Stimulated activated CD8-positive, alpha-beta memory T cell treated with anti-CD3 and anti-CD28 coated beads, Interleukin-7, amount 100 ng/mL, for 1 hour (primary cell): ENCODE measurements around the gene SH2D7.

Experiments
- DNase-seq, 2 donors: peaks; one replicate each; pipeline ENCODE4 v3.0.0-alpha.2; 2020; ENCODE audit warnings: low read depth in 2 of 2

SH2D7 gene

GRCh38 chr15:78061963-78062427, 30.4 kb upstream of the SH2D7 start:
- DNase-seq = no peak

GRCh38 chr15:78063217-78063616, 29.1 kb upstream of the SH2D7 start:
- DNase-seq = no peak

DNA sequence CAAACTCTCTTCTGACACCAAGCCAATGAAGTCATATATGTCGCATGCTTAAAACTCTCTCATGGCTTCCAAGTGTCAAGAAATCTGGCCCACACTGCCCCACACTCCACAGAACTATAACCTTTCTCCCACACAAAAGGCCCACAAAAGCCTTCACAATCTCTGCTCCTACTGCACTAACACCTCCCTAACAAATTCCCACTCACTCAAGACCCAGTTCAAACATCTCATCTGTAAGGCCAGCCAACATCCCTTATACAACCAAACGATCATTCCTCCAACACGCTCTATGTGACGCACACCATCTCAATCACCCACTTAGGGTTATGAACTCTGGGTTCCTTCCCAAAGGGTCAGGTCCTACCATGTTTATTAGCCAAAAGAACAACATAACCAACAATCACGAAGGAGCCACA, 28.4 kb upstream of the SH2D7 start:
- no peak for DNase-seq

DNA sequence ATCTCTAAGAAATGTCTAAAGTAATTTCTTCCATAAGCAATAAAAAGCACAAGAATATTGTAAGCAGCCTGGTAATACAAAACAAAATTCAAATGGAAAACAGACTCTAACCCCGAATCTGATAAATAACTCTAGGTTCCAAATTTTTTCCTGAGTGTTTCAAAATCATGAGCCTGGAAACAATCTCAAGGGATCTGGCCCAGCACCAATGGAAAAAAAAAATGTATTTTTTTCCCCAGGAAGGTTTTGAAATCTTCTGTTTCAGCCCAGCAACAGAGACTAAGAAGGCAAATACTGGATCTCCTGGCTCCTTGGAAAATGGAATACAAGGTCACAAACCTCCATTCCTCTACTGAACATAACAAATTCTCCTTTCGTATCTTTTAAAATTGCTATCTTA, 27.8 kb upstream of the SH2D7 start:
- DNase-seq = no peak

GRCh38 chr15:78065284-78065872, 27.0 kb upstream of the SH2D7 start:
- no peak for DNase-seq

- no peak for DNase-seq
These were observed 26.1 kb upstream of the SH2D7 start for GRCh38 chr15:78065973-78066946.

- no peak for DNase-seq
These were observed 24.8 kb upstream of the SH2D7 start for GRCh38 chr15:78067328-78068228.

GRCh38 chr15:78069052-78069414, 23.3 kb upstream of the SH2D7 start:
- DNase-seq = no peak

- no peak for DNase-seq
These were observed 22.8 kb upstream of the SH2D7 start for GRCh38 chr15:78069462-78070029.

DNA sequence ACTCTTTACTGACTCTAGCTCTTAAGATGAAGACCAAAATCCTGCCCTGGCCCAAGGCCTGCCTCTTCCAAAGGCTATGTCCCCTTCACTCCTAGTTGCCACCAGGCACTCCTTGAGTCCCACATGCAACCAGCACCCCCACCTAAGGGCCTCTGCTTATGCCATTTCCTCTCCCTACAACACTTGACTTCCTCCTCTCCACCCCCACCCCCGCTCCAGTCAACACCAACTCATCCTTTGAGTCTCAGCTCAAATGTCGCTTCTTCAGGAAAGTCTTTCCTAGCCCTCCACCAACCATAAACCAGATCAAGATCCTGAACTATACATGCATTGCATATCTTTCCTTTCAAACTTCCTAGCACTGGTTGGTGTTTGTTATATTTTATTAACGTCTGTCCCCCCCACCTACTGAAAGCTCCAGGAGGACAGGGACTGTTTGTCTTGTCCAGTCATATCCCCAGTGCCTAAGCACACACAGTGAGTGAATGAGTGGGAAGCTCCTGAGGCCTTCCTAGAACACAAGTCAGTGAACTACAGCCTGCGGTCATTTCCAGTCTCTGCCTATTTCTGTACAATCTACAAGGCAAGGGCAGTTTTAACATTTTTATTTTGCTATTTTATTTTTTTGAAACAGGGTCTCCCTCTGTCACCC, 22.2 kb upstream of the SH2D7 start:
- no peak for DNase-seq

- no peak for DNase-seq
These were observed 21.0 kb upstream of the SH2D7 start for GRCh38 chr15:78071383-78071782.

DNA sequence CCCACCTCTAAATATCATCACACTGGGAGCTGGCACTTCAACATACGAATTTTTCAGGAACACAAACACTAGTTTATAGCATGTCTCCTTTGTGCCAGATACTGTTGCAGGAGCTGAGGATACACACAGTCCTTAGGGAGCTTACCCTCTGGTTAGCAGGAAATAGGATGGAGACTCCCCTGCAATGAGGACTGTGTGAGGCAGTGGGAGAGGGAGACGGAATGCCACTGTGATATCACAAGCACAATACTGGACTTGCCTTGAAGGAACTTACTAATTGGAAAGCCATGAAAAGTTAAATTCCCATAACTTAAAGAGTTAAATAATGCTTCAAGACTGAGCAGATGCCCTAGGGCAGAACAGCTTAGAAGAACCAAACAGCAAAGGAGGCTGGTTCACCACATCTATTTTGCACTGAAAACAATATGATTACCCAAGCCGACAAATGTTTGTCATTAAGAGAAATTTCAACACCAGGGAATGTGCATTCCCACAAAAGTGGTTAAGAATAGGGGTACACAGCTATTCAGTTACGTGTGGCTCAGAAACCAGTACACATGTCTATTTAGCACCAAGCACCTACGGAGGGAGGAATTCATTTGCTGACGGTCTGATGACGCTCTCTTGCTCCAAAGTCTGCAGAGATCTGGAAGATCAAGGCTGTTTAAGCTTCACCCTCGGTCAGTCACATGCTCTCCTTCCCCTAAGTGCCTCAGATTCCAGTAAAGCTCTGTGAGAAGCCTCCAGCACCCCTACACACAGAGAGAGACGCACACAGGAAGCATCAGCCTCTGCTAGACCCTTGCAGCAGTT, 20.1 kb upstream of the SH2D7 start:
- no peak for DNase-seq

DNA sequence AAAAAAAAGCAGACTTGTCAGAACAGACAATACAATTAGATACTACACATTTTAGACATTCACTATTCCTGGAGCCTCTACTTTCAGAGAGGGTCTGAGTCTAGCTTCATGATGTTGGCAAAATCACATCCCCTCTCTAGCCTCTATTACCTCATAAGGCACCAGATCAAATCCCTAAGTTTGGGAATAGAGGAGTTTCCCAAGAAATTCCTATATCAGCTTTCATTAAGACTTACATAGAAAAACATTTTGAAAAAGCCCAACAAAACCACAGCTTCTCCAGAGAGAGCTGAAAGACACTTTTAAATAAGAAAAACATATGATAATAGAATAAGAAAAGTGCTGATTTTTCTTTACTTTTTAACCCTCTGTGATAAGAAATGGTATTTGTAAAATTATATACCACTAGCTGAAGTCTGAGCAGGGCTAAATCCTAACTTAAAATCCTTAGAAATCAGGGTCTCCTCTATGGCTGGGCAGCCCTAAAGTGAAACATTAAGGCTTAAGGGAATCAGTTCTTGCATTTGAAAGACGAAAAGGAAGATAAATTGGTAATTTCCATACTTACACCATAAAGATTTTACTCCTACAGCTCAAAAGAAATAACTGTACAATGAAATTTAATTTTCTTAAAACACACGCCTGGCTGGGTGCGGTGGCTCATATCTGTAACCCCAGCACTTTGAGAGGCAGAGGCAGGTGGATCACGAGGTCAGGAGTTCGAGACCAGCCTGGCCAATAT, 19.1 kb upstream of the SH2D7 start:
- DNase-seq = no peak

- no peak for DNase-seq
These were observed 16.7 kb upstream of the SH2D7 start for GRCh38 chr15:78075490-78076230.

DNA sequence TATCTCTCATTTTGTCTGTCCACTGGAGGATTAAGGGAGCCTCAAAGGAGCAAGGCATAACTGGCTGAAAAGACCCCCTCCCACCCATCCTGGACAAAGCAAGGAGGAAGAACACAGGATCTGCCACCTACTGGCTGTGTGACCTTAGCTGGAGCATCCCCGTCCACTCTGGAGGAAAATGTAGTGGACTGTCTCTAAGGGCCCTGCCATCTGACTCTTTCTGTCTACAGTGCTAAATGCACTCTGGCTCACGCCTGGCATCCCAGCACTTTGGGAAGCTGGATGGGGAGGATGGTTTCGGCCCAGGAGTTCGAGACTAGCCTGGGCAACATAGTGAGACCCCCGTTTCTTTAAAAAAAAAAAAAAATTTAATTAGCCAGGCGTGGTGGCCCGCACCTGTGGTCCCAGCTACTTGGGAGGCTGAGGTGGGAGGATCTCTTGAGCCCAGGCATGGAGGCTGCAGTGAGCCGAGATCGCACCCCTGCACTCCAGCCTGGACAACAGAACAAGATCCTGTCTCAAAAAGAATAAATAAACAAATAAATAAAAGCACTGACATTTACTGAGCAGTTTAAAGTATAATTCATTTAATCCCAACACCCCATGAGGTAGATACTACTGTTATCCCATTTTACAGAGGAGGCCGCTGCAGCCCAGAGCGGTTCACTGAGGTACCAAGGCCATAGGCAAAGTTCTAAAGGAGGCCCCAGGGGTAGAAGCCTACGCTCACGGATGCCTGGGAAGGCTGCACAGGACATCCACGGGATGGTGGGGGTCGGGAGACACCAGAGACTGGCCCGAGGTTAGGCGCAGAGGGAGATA, 15.9 kb upstream of the SH2D7 start:
- no peak for DNase-seq

GRCh38 chr15:78077053-78077870, 15.1 kb upstream of the SH2D7 start, which contains the start of gene TBC1D2B:
Gene TBC1D2B (minus strand): TSS chr15:78077711. CDS start chr15:78077652, 59 bp downstream.
- peak; percentile 48 to 52 for DNase-seq

DNA sequence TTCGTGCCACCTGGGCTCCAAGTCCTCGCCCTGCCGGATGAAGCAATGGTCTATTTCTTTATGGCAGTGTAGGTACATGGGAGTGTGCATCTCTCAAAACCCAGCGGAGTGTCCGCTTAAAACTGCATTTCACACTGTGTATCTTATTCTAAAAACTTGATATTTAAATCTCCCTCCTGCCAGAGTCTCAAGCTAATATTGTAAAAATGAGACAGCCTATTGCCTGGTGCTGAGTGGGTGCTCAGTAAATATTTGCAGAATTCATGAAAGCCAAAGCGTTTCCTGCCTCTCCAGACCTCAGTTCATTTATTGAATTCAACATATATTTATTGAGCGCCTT, 14.5 kb upstream of the SH2D7 start:
- DNase-seq = no peak
